NT2/D1 (cell line): ENCODE data around the gene GID4.

Source experiments
- DNase-seq: peaks from one replicate; pipeline ENCODE4 v3.0.0-alpha.2; 2011; ENCODE audit warnings: low read depth, low spot score
- H3K27me3 ChIP-seq: 2 replicates; pipeline ENCODE4 v1.6.0; 2011; ENCODE audit warnings: mild to moderate bottlenecking; ENCODE audit not compliant: insufficient read length, insufficient read depth
- H3K36me3 ChIP-seq: 2 replicates; pipeline ENCODE4 v1.6.1; 2011; ENCODE audit warnings: mild to moderate bottlenecking, low read length, mixed read lengths; ENCODE audit not compliant: insufficient read depth, insufficient read length
- H3K4me1 ChIP-seq: 2 replicates; pipeline ENCODE4 v1.5.1; 2011; ENCODE audit not compliant: insufficient read depth, insufficient read length
- H3K4me3 ChIP-seq: 2 replicates; pipeline ENCODE4 v1.5.1; 2011; ENCODE audit warnings: low read depth; ENCODE audit not compliant: insufficient read length
- H3K9ac ChIP-seq: 2 replicates; pipeline ENCODE4 v1.6.0; 2011; ENCODE audit warnings: low read depth; ENCODE audit not compliant: insufficient read length
- H3K9me3 ChIP-seq: 2 replicates; pipeline ENCODE4 v1.5.1; 2011; ENCODE audit warnings: mild to moderate bottlenecking, low read length; ENCODE audit not compliant: insufficient read depth
- SUZ12 ChIP-seq: IDR thresholded peaks from 2 replicates; pipeline ENCODE4 v1.6.1; 2011; ENCODE audit not compliant: insufficient read length, insufficient read depth; ENCODE audit errors: extremely low read depth
- YY1 ChIP-seq: IDR thresholded peaks from 2 replicates; pipeline ENCODE4 v1.6.1; 2011; ENCODE audit not compliant: insufficient read length, insufficient read depth
- ZNF274 ChIP-seq: IDR thresholded peaks from 2 replicates; pipeline ENCODE4 v1.6.1; 2011; ENCODE audit warnings: mild to moderate bottlenecking, low read depth, low read length

The GID4 gene

GRCh38 chr17:18110636-18111145, 71.5 kb downstream of the GID4 start:
- Histone ChIP-seq H3K9me3 (no peaks in the 10 kb centered on the region), H3K4me1 (peaks cover 5% of the 10 kb centered on the region), H3K9ac (no peak overlapping the region), H3K36me3 (peaks cover 18% of the 10 kb centered on the region), H3K4me3 (no peak overlapping the region), H3K27me3 (no peaks in the 10 kb centered on the region)
- DNase-seq = no peak
- TF ChIP-seq YY1 (no peak), SUZ12 (no peak), ZNF274 (no peak)

- no peaks in the 10 kb centered on the region for H3K9me3 ChIP-seq
- peaks cover 5% of the 10 kb centered on the region for H3K4me1 ChIP-seq
- no peak for TF ChIP-seq YY1
- TF ChIP-seq SUZ12 = no peak
- TF ChIP-seq ZNF274 = no peak
- peaks cover 11% of the 10 kb centered on the region for H3K36me3 ChIP-seq
- H3K4me3 ChIP-seq = no peak overlapping the region
- H3K9ac ChIP-seq = no peak overlapping the region
- H3K27me3 ChIP-seq = no peaks in the 10 kb centered on the region
- no peak for DNase-seq
Measured at GRCh38 chr17:18111330-18111971, 72.2 kb downstream of the GID4 start.

GRCh38 chr17:18115517-18115916, 76.3 kb downstream of the GID4 start:
- no peaks in the 10 kb centered on the region for H3K27me3 ChIP-seq
- H3K9me3 ChIP-seq = peaks cover 13% of the 10 kb centered on the region; the same call in 1 of the 2 replicates
- no peak overlapping the region for H3K4me3 ChIP-seq
- no peak overlapping the region for H3K9ac ChIP-seq
- peaks cover 9% of the 10 kb centered on the region for H3K4me1 ChIP-seq
- no peaks in the 10 kb centered on the region for H3K36me3 ChIP-seq
- DNase-seq = no peak
- TF ChIP-seq SUZ12 (no peak), ZNF274 (no peak), YY1 (no peak)

DNA sequence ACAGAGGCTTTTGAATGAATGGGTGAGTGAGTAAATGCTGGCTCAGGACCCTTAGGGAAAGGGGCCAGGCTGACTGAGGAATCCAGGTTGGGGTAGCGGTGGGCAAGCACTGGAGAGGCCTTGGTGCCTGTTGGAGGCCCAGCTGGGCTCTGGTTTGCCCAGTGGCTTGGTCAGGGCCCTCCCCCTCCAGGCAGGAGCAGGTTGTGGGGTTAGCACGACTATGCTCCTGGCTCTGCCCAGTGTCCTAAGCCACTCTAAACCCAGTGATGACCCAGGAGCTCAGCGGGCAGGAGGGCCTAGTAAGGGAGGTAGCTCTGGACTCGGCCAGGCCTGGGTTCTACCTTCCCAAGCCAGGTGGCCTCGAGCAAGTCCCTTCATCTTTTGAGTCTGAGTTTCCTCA, 76.9 kb downstream of the GID4 start:
- Histone ChIP-seq H3K4me3 (no peak overlapping the region), H3K9ac (no peak overlapping the region), H3K27me3 (no peaks in the 10 kb centered on the region), H3K4me1 (peaks cover 9% of the 10 kb centered on the region), H3K9me3 (peaks cover 13% of the 10 kb centered on the region; the same call in 1 of the 2 replicates), H3K36me3 (no peaks in the 10 kb centered on the region)
- no peak for DNase-seq
- no peak for TF ChIP-seq SUZ12
- TF ChIP-seq YY1 = no peak
- TF ChIP-seq ZNF274 = no peak

- Histone ChIP-seq H3K36me3 (no peaks in the 10 kb centered on the region), H3K9me3 (peaks cover 13% of the 10 kb centered on the region; the same call in 1 of the 2 replicates), H3K27me3 (no peaks in the 10 kb centered on the region), H3K9ac (no peak overlapping the region), H3K4me3 (no peak overlapping the region), H3K4me1 (peaks cover 4% of the 10 kb centered on the region)
- TF ChIP-seq YY1 (no peak), ZNF274 (no peak), SUZ12 (no peak)
- DNase-seq = no peak
Measured at GRCh38 chr17:18117533-18117932, 78.3 kb downstream of the GID4 start.
